ENCODE data around the gene PBXIP1.

The PBXIP1 gene

GRCh38 chr1:154972213-154972516 is 16.3 kb upstream of the PBXIP1 start:
- DNase-seq (ENCODE audit: low read depth), result no peak

- DNase-seq (ENCODE audit: low read depth), result no peak
Observed at GRCh38 chr1:154971341-154971998, 15.6 kb upstream of the PBXIP1 start.

GRCh38 chr1:154970631-154971340 is 14.9 kb upstream of the PBXIP1 start, which contains the start of gene SHC1:
Gene SHC1 (minus strand): TSS chr1:154970747. CDS start chr1:154970526, 221 bp downstream.
- DNase-seq (ENCODE audit: low read depth), result no peak

GRCh38 chr1:154969860-154970452 is 14.1 kb upstream of the PBXIP1 start:
- no peak for DNase-seq (ENCODE audit: low read depth)

- no peak for DNase-seq (ENCODE audit: low read depth)
Observed at GRCh38 chr1:154969246-154969645, 13.3 kb upstream of the PBXIP1 start.

GRCh38 chr1:154968731-154969130 is 12.8 kb upstream of the PBXIP1 start:
- no peak for DNase-seq (ENCODE audit: low read depth)

- no peak for DNase-seq (ENCODE audit: low read depth)
Observed at GRCh38 chr1:154967331-154967950, 11.5 kb upstream of the PBXIP1 start.

- DNase-seq (ENCODE audit: low read depth), result no peak
Observed at GRCh38 chr1:154966111-154966510, 10.2 kb upstream of the PBXIP1 start.

GRCh38 chr1:154964359-154964758 is 8.5 kb upstream of the PBXIP1 start:
- no peak for DNase-seq (ENCODE audit: low read depth)

GRCh38 chr1:154963643-154964042 is 7.7 kb upstream of the PBXIP1 start:
- no peak for DNase-seq (ENCODE audit: low read depth)

- no peak for DNase-seq (ENCODE audit: low read depth)
Observed at GRCh38 chr1:154962795-154963330, 7.0 kb upstream of the PBXIP1 start.

- no peak for DNase-seq (ENCODE audit: low read depth)
Observed at GRCh38 chr1:154962156-154962749, 6.4 kb upstream of the PBXIP1 start.

GRCh38 chr1:154961207-154962155 is 5.6 kb upstream of the PBXIP1 start, which contains the start of gene PYGO2:
Gene PYGO2 (minus strand): TSS chr1:154961782. CDS start chr1:154961576, 206 bp downstream.
- DNase-seq (ENCODE audit: low read depth), result peak; percentile 64

GRCh38 chr1:154960446-154961136 is 4.7 kb upstream of the PBXIP1 start:
- DNase-seq (ENCODE audit: low read depth), result no peak

- no peak for DNase-seq (ENCODE audit: low read depth)
Observed at GRCh38 chr1:154959426-154959780, 3.5 kb upstream of the PBXIP1 start.

GRCh38 chr1:154958681-154959425 is 3.0 kb upstream of the PBXIP1 start:
- DNase-seq (ENCODE audit: low read depth), result no peak

GRCh38 chr1:154958036-154958435 is 2.1 kb upstream of the PBXIP1 start:
- DNase-seq (ENCODE audit: low read depth), result no peak

- DNase-seq (ENCODE audit: low read depth), result no peak
Observed at GRCh38 chr1:154957091-154957657, 1.3 kb upstream of the PBXIP1 start.

GRCh38 chr1:154956544-154956941 is 644 bp upstream of the PBXIP1 start:
- DNase-seq (ENCODE audit: low read depth), result no peak
